GM18951 (cell line): Measurements from ENCODE around the gene QPRT.
"Not testable (repeated sequence)": the region's sequence is repeated elsewhere in the genome, so short reads cannot be mapped to it uniquely, and the experiment has no call there.

ENCODE experiments used
- POLR2A ChIP-seq: IDR thresholded peaks from 4 replicates; pipeline ENCODE4 v1.6.1; 2011; ENCODE audit warnings: mild to moderate bottlenecking; ENCODE audit not compliant: insufficient read length, insufficient read depth; ENCODE audit errors: extremely low read depth
- in situ Hi-C: fragments of 300-500 bp; cut with MboI; formaldehyde crosslinking; loops from one replicate; pipeline ENCODE4 v1.12.0; 2022; ENCODE audit warnings: low sequenced_read_pairs, mixed read lengths, inconsistent platforms; ENCODE audit not compliant: unreplicated experiment

The QPRT gene

GRCh38 chr16:29694384-29695195 lies 15.6 kb downstream of the QPRT start:
- no peak for TF ChIP-seq POLR2A
- in situ Hi-C loops = loop anchor here (25.0 kb wide), 1 partner anchor 318 kb away; the partner anchor contains the start of genes C16orf92 and DOC2A

- in situ Hi-C loops = loop anchor here (25.0 kb wide), 1 partner anchor 317 kb away; the partner anchor contains the start of genes C16orf92 and DOC2A
Observed at GRCh38 chr16:29695675-29696074, 16.7 kb downstream of the QPRT start.

GRCh38 chr16:29696881-29697331 lies 17.9 kb downstream of the QPRT start:
- in situ Hi-C loops = loop anchor here (25.0 kb wide), 1 partner anchor 315 kb away; the partner anchor contains the start of genes C16orf92 and DOC2A

GRCh38 chr16:29697391-29697790 lies 18.4 kb downstream of the QPRT start:
- in situ Hi-C loops = loop anchor here (25.0 kb wide), 1 partner anchor 315 kb away; the partner anchor contains the start of genes C16orf92 and DOC2A
- TF ChIP-seq POLR2A = no peak

More at GRCh38 chr16:29696881-29697331, 17.9 kb downstream of the QPRT start:
- TF ChIP-seq POLR2A = no peak

GRCh38 chr16:29698042-29698441 lies 19.1 kb downstream of the QPRT start:
- in situ Hi-C loops = loop anchor here (25.0 kb wide), 1 partner anchor 314 kb away; the partner anchor contains the start of genes C16orf92 and DOC2A
- no peak for TF ChIP-seq POLR2A

- TF ChIP-seq POLR2A = no peak
- in situ Hi-C loops = loop anchor here (25.0 kb wide), 1 partner anchor 314 kb away; the partner anchor contains the start of genes C16orf92 and DOC2A
Observed at GRCh38 chr16:29698484-29699323, 19.7 kb downstream of the QPRT start.

- no peak for TF ChIP-seq POLR2A
- in situ Hi-C loops = loop anchor here (25.0 kb wide), 1 partner anchor 313 kb away; the partner anchor contains the start of genes C16orf92 and DOC2A
Observed at GRCh38 chr16:29699324-29700219, 20.6 kb downstream of the QPRT start.

GRCh38 chr16:29700253-29700987 lies 21.4 kb downstream of the QPRT start:
- in situ Hi-C loops = no loop called here
- no peak for TF ChIP-seq POLR2A

- in situ Hi-C loops = no loop called here
- no peak for TF ChIP-seq POLR2A
Observed at GRCh38 chr16:29701214-29701555, 22.2 kb downstream of the QPRT start.

GRCh38 chr16:29702269-29702668 lies 23.3 kb downstream of the QPRT start:
- in situ Hi-C loops = no loop called here

GRCh38 chr16:29705030-29705429 lies 26.1 kb downstream of the QPRT start:
- no peak for TF ChIP-seq POLR2A
- in situ Hi-C loops = no loop called here

More at GRCh38 chr16:29702269-29702668, 23.3 kb downstream of the QPRT start:
- no peak for TF ChIP-seq POLR2A

GRCh38 chr16:29707160-29707559 lies 28.2 kb downstream of the QPRT start:
- in situ Hi-C loops = not testable (repeated sequence)
